Ascending aorta (tissue), 2 donors: ENCODE measurements around the gene HIVEP3. TPM values are rescaled to one million over a fixed set of nuclear protein-coding genes. Genes with fewer than 3 reads are reported as not detected.

Experiments used
- DNase-seq, 2 donors: peaks; one replicate each; pipeline ENCODE4 v3.0.0-alpha.2; 2019; ENCODE audit warnings: low spot score in 2 of 2
- H3K27ac ChIP-seq, 2 donors: fragments of 200-600 bp; sonication (generic); one replicate each; pipeline ENCODE4 v1.5.1; 2016 to 2017; ENCODE audit warnings: mild to moderate bottlenecking in 1 of 2
- H3K27me3 ChIP-seq: fragments of 200-600 bp; sonication (generic); one replicate; pipeline ENCODE4 v1.5.1; 2017
- H3K36me3 ChIP-seq, 2 donors: fragments of 200-600 bp; sonication (generic); one replicate each; pipeline ENCODE4 v1.5.1; 2016
- H3K4me1 ChIP-seq, 2 donors: fragments of 200-600 bp; sonication (generic); one replicate each; pipeline ENCODE4 v1.5.1; 2016 to 2017; ENCODE audit warnings: mild to moderate bottlenecking in 1 of 2
- H3K4me3 ChIP-seq, 2 donors: fragments of 200-600 bp; sonication (generic); one replicate each; pipeline ENCODE4 v1.5.1; 2016 to 2017; ENCODE audit warnings: mild to moderate bottlenecking in 1 of 2
- H3K9me3 ChIP-seq, 2 donors: fragments of 200-600 bp; sonication (generic); one replicate each; pipeline ENCODE4 v1.5.1; 2016
- intact Hi-C: fragments of 100-400 bp; cut with DNase I; formaldehyde crosslinking; loops from one replicate; pipeline ENCODE4 v1.15.1; 2023
- total RNA-seq: library from RNA; depleted of rRNA; stranded (reverse); fragments of >200 nt; gene quantifications from one replicate; pipeline ENCODE4 v1.1.0, GENCODE V29; 2016
- TF ChIP-seq, protein P1 (sequence below), 3 experiments: fragments of 200-600 bp in 2 of 3; fragments of 450-650 bp in 1 of 3; sonication (generic) in 2 of 3; IDR thresholded peaks; one replicate each; pipeline ENCODE4 v1.5.1; 2016 to 2019; ENCODE audit warnings: antibody characterized with exemption in 3 of 3, mild to moderate bottlenecking in 1 of 3, moderate library complexity in 1 of 3

HIVEP3 gene
- total RNA-seq, 1 donor from 2014 or later = 0.32 TPM

- Histone ChIP-seq H3K9me3 (no peaks in the 10 kb centered on the region), H3K36me3 (no peaks in the 10 kb centered on the region), H3K4me3 (no peak overlapping the region), H3K27me3 (no peaks in the 10 kb centered on the region), H3K4me1 (no peaks in the 10 kb centered on the region), H3K27ac (no peak overlapping the region)
- intact Hi-C loops = no loop called here
- DNase-seq = peak in 1 of 2 donors; percentile 12
- TF ChIP-seq, protein P1, sequence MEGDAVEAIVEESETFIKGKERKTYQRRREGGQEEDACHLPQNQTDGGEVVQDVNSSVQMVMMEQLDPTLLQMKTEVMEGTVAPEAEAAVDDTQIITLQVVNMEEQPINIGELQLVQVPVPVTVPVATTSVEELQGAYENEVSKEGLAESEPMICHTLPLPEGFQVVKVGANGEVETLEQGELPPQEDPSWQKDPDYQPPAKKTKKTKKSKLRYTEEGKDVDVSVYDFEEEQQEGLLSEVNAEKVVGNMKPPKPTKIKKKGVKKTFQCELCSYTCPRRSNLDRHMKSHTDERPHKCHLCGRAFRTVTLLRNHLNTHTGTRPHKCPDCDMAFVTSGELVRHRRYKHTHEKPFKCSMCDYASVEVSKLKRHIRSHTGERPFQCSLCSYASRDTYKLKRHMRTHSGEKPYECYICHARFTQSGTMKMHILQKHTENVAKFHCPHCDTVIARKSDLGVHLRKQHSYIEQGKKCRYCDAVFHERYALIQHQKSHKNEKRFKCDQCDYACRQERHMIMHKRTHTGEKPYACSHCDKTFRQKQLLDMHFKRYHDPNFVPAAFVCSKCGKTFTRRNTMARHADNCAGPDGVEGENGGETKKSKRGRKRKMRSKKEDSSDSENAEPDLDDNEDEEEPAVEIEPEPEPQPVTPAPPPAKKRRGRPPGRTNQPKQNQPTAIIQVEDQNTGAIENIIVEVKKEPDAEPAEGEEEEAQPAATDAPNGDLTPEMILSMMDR (IDR thresholded peaks at IDR 0.05) = no peak
These were observed 265.1 kb downstream of the HIVEP3 start for GRCh38 chr1:41653574-41653973.

DNA sequence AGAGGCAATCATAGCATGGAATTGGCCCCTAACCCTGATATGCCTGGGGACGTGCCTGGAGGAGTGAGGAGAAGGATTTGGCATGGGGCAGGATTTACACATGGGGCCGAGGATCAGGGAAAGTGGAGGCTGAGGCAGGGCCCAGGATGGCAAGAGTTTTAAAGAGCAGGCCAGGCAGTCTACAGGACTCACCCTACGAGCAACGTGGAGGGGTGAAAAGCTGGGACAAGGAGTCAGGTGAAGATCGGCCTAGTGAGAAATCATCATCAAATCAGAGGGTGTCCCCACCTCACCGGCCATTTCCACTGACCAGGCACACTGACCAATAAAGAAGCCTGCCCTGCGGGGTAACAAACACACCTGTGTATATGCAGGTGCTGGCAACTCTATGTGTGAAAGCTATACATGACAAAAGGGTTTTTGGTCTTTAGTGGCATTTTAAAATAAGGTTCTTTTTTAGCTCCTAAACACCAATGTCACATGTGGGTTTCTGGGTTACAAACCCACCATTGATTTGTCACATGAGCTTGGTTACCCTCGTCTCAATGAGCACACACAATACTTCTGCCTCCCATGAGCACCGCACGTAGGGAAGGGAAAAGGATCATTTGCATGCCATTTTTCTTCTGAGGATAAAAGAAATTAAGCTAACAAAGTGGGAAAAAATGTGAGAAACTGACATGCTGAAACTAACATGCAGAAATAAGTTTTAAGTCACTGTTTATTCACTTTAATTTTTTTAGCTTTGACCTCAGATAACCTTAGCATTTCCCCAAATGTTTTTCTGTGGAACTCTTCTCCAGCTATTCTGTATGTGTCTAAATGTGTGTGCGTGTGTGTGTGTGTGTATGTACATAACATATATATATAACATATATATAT is 266.1 kb downstream of the HIVEP3 start:
- TF ChIP-seq, protein P1 (IDR thresholded peaks at IDR 0.05) = no peak
- Histone ChIP-seq H3K4me3 (no peak overlapping the region), H3K9me3 (no peaks in the 10 kb centered on the region), H3K36me3 (no peaks in the 10 kb centered on the region), H3K4me1 (no peaks in the 10 kb centered on the region), H3K27ac (no peak overlapping the region), H3K27me3 (no peaks in the 10 kb centered on the region)
- DNase-seq = no peak
- intact Hi-C loops = no loop called here

- no peaks in the 10 kb centered on the region for H3K9me3 ChIP-seq
- H3K4me1 ChIP-seq = no peaks in the 10 kb centered on the region
- H3K4me3 ChIP-seq = no peak overlapping the region
- H3K27me3 ChIP-seq = no peaks in the 10 kb centered on the region
- no peaks in the 10 kb centered on the region for H3K36me3 ChIP-seq
- intact Hi-C loops = no loop called here
- DNase-seq = peak in 1 of 2 donors; percentile 60
- TF ChIP-seq, protein P1 (IDR thresholded peaks at IDR 0.05) = no peak
- H3K27ac ChIP-seq = no peak overlapping the region
These were observed 268.5 kb downstream of the HIVEP3 start for GRCh38 chr1:41650028-41650880.

DNA sequence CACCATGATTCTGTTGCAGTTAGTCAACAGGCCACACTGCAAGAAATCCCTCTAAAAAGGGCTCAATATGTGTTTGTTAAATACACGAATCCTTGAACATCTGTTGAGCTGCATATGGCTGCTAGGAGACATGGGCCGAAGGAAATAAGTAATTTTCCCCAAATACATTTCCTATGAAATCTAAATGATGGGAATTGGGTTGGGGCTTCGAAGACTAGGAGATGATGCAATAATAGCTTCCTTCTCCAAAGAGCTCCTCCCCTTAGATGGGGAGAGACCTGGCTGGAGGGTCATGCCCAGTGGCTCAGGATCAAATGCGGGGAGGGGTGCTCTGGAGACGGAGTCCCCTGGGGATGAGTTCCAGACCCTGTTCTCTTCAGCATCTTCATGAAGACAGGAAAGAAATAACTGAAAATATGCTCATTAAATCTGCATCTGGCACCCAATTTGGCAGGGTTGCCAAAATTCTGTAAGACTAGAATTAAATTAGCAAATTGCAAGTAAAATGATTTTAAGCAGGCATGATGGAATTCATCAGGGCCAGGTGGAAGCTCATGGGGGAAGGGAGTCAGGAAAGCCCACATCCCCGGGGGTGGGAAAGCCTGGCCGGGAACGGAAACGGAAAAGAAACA is 269.2 kb downstream of the HIVEP3 start:
- Histone ChIP-seq H3K4me1 (no peaks in the 10 kb centered on the region), H3K27ac (no peak overlapping the region), H3K4me3 (no peak overlapping the region), H3K27me3 (no peaks in the 10 kb centered on the region), H3K9me3 (no peaks in the 10 kb centered on the region), H3K36me3 (no peaks in the 10 kb centered on the region)
- TF ChIP-seq, protein P1 (IDR thresholded peaks at IDR 0.05) = no peak
- intact Hi-C loops = no loop called here
- peak in 1 of 2 donors; percentile 5 for DNase-seq

DNA sequence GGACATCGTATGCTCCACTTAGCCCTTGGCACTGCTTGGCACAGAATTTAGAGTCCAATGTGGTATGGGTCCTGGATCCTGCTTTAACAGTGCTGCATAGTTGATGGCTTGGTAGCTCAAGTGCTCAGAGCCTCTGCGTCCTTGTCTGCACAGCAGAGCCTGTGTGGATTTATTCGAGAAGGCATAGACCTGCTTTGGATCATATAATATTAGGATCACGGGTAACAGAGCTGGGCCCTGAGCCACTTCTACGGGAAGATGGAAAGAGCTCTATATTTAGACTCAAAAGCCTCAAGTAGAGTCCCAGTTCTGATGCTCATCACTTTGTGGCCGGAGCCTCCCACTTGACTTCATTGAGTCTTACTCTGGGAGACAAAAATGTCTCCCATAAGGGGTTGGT is 269.9 kb downstream of the HIVEP3 start:
- Histone ChIP-seq H3K36me3 (no peaks in the 10 kb centered on the region), H3K27me3 (no peaks in the 10 kb centered on the region), H3K4me3 (no peak overlapping the region), H3K9me3 (no peaks in the 10 kb centered on the region), H3K27ac (no peak overlapping the region), H3K4me1 (no peaks in the 10 kb centered on the region)
- intact Hi-C loops = no loop called here
- peak in 1 of 2 donors; percentile 35 for DNase-seq
- TF ChIP-seq, protein P1 (IDR thresholded peaks at IDR 0.05) = no peak
